ES-I3 (cell line): ENCODE measurements around the gene HOXC12.

Experiments
- H3K36me3 ChIP-seq: 2 replicates; pipeline ENCODE4 v1.6.1; 2013; ENCODE audit warnings: mild to moderate bottlenecking, low read length, control low read depth, moderate library complexity; ENCODE audit not compliant: insufficient read depth
- H3K4me1 ChIP-seq: 2 replicates; pipeline ENCODE4 v1.6.1; 2013; ENCODE audit warnings: mild to moderate bottlenecking, control low read depth, low read length; ENCODE audit not compliant: insufficient read depth
- H3K9ac ChIP-seq: 2 replicates; pipeline ENCODE4 v1.6.1; 2013; ENCODE audit warnings: low read depth, mild to moderate bottlenecking, low read length, moderate library complexity
- H3K9me3 ChIP-seq: 2 replicates; pipeline ENCODE4 v1.6.1; 2013; ENCODE audit warnings: mild to moderate bottlenecking, low read length, moderate library complexity; ENCODE audit not compliant: control insufficient read depth, insufficient read depth

Gene HOXC12

GRCh38 chr12:53959314-53959713 is 4.6 kb downstream of the HOXC12 start:
- Histone ChIP-seq H3K9me3 (no peaks in the 10 kb centered on the region), H3K4me1 (peaks cover 4% of the 10 kb centered on the region; the same call in 1 of the 2 replicates), H3K9ac (no peak overlapping the region), H3K36me3 (no peaks in the 10 kb centered on the region)

GRCh38 chr12:53960187-53961024 is 5.7 kb downstream of the HOXC12 start:
- Histone ChIP-seq H3K9ac (no peak overlapping the region), H3K9me3 (no peaks in the 10 kb centered on the region), H3K4me1 (peaks cover 4% of the 10 kb centered on the region; the same call in 1 of the 2 replicates), H3K36me3 (no peaks in the 10 kb centered on the region)

GRCh38 chr12:53961025-53961761 is 6.5 kb downstream of the HOXC12 start:
- H3K4me1 ChIP-seq: no peaks in the 10 kb centered on the region
- H3K36me3 ChIP-seq: no peaks in the 10 kb centered on the region
- H3K9me3 ChIP-seq: no peaks in the 10 kb centered on the region
- H3K9ac ChIP-seq: no peak overlapping the region

- H3K4me1 ChIP-seq: no peaks in the 10 kb centered on the region
- no peak overlapping the region for H3K9ac ChIP-seq
- H3K9me3 ChIP-seq: no peaks in the 10 kb centered on the region
- H3K36me3 ChIP-seq: no peaks in the 10 kb centered on the region
Observed at GRCh38 chr12:53963005-53963404, 8.3 kb downstream of the HOXC12 start.

GRCh38 chr12:53963434-53964314 is 9.0 kb downstream of the HOXC12 start:
- Histone ChIP-seq H3K36me3 (no peaks in the 10 kb centered on the region), H3K4me1 (no peaks in the 10 kb centered on the region), H3K9ac (no peak overlapping the region), H3K9me3 (no peaks in the 10 kb centered on the region)

- H3K36me3 ChIP-seq: no peaks in the 10 kb centered on the region
- no peaks in the 10 kb centered on the region for H3K4me1 ChIP-seq
- H3K9me3 ChIP-seq: no peaks in the 10 kb centered on the region
- no peak overlapping the region for H3K9ac ChIP-seq
Observed at GRCh38 chr12:53964315-53964713, 9.6 kb downstream of the HOXC12 start.

- Histone ChIP-seq H3K4me1 (no peaks in the 10 kb centered on the region), H3K9ac (peak overlapping the region; percentile 26; the same call in 1 of the 2 replicates), H3K36me3 (no peaks in the 10 kb centered on the region), H3K9me3 (no peaks in the 10 kb centered on the region)
Observed at GRCh38 chr12:53965281-53966084, 10.8 kb downstream of the HOXC12 start.

GRCh38 chr12:53966085-53966384 is 11.3 kb downstream of the HOXC12 start:
- Histone ChIP-seq H3K9ac (peak overlapping the region; percentile 26; the same call in 1 of the 2 replicates), H3K4me1 (no peaks in the 10 kb centered on the region), H3K36me3 (no peaks in the 10 kb centered on the region), H3K9me3 (no peaks in the 10 kb centered on the region)

GRCh38 chr12:53966385-53967133 is 11.9 kb downstream of the HOXC12 start:
- H3K4me1 ChIP-seq: no peaks in the 10 kb centered on the region
- no peaks in the 10 kb centered on the region for H3K9me3 ChIP-seq
- no peak overlapping the region for H3K9ac ChIP-seq
- no peaks in the 10 kb centered on the region for H3K36me3 ChIP-seq

GRCh38 chr12:53967421-53967925 is 12.8 kb downstream of the HOXC12 start:
- no peaks in the 10 kb centered on the region for H3K4me1 ChIP-seq

GRCh38 chr12:53968214-53969127 is 13.8 kb downstream of the HOXC12 start:
- H3K36me3 ChIP-seq: no peaks in the 10 kb centered on the region
- H3K9me3 ChIP-seq: no peaks in the 10 kb centered on the region
- no peak overlapping the region for H3K9ac ChIP-seq
- no peaks in the 10 kb centered on the region for H3K4me1 ChIP-seq

More at GRCh38 chr12:53967421-53967925, 12.8 kb downstream of the HOXC12 start:
- Histone ChIP-seq H3K9ac (no peak overlapping the region), H3K9me3 (no peaks in the 10 kb centered on the region), H3K36me3 (no peaks in the 10 kb centered on the region)

- Histone ChIP-seq H3K4me1 (no peaks in the 10 kb centered on the region), H3K9ac (no peak overlapping the region), H3K36me3 (no peaks in the 10 kb centered on the region), H3K9me3 (no peaks in the 10 kb centered on the region)
Observed at GRCh38 chr12:53969588-53970259, 15.0 kb downstream of the HOXC12 start.
